ENCODE results near the gene SESTD1.

The SESTD1 gene

GRCh38 chr2:179277429-179278196 lies 13.0 kb upstream of the SESTD1 start:
- no peak for DNase-seq (ENCODE audit: low spot score)
- TF ChIP-seq, protein P1, sequence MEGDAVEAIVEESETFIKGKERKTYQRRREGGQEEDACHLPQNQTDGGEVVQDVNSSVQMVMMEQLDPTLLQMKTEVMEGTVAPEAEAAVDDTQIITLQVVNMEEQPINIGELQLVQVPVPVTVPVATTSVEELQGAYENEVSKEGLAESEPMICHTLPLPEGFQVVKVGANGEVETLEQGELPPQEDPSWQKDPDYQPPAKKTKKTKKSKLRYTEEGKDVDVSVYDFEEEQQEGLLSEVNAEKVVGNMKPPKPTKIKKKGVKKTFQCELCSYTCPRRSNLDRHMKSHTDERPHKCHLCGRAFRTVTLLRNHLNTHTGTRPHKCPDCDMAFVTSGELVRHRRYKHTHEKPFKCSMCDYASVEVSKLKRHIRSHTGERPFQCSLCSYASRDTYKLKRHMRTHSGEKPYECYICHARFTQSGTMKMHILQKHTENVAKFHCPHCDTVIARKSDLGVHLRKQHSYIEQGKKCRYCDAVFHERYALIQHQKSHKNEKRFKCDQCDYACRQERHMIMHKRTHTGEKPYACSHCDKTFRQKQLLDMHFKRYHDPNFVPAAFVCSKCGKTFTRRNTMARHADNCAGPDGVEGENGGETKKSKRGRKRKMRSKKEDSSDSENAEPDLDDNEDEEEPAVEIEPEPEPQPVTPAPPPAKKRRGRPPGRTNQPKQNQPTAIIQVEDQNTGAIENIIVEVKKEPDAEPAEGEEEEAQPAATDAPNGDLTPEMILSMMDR (conservative IDR thresholded peaks at IDR 0.05; ENCODE audit: low read depth): no peak
- CTCF ChIA-PET: interaction anchor here (0.7 kb wide), 1 partner anchor 45 kb away, joined by 5 read pairs; no protein-coding TSS in a partner anchor
- no peak overlapping the region for H3K27ac ChIP-seq
- POLR2A ChIA-PET (ENCODE audit: low non-redundant PET): no interaction called here

DNA sequence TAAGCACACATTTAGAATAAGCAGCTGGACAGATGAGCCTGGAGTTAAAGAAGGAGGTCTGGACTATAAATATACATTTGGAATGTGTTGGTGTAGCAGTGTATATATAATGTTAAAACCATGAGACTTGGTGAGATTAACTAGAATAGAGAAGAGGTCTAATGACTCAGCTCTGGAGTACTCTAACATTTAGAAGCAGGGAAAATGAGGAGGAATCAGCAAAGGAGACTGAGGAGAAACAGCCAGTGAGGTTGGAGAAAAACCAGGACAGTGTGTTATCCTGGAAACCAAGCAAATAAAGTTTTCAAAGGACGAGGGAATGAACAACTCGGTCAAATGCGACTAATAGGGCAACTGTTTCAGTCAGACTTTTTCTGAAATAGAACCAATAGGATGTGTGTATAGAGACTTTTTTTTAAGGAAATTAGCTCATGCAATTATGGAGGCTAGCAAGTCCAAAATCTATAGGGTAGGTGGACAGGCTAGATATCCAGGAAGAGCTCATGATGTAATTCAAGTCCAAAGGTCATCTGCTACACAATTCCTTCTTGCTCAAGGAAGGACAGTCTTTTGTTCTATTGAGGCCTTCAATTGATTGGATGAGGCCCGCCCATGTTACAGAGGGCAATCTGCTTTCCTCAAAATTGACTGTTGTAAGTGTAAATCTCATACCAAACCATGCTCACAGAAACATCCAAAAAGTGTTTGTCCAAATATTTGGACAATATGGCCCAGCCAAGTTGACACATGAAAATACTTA lies 10.8 kb upstream of the SESTD1 start:
- CTCF ChIA-PET: no interaction called here
- TF ChIP-seq, protein P1 (conservative IDR thresholded peaks at IDR 0.05; ENCODE audit: low read depth): no peak
- no peak for DNase-seq (ENCODE audit: low spot score)
- POLR2A ChIA-PET (ENCODE audit: low non-redundant PET): interaction anchor here (0.5 kb wide), 1 partner anchor 172 kb away, joined by 3 read pairs; no protein-coding TSS in a partner anchor
- no peak overlapping the region for H3K27ac ChIP-seq

DNA sequence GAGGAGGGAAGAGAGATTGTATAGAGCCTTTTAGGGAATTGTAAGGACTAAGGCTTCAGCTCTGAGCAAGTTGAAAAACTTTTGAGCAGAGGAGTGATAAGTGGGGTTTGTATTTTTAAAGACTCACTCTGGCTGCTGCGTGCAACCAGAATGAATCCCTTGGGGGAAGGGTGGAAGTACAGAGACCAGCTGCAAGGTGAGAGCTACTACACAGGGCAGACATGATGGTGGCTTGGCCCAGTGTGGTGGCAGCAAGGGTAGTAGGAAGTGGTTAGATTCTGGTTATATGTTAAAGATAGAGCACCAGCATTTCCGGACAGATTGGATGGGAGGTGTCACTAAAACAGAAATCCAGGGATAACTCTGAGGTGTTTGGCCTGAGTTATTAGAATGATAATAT lies 10.1 kb upstream of the SESTD1 start:
- no peak overlapping the region for H3K27ac ChIP-seq
- DNase-seq (ENCODE audit: low spot score): no peak
- CTCF ChIA-PET: no interaction called here
- TF ChIP-seq, protein P1 (conservative IDR thresholded peaks at IDR 0.05; ENCODE audit: low read depth): no peak
- POLR2A ChIA-PET (ENCODE audit: low non-redundant PET): no interaction called here

- no peak overlapping the region for H3K27ac ChIP-seq
- POLR2A ChIA-PET (ENCODE audit: low non-redundant PET): no interaction called here
- TF ChIP-seq, protein P1 (conservative IDR thresholded peaks at IDR 0.05; ENCODE audit: low read depth): no peak
- no peak for DNase-seq (ENCODE audit: low spot score)
- CTCF ChIA-PET: no interaction called here
These were observed 8.9 kb upstream of the SESTD1 start for GRCh38 chr2:179273461-179273962.

GRCh38 chr2:179272406-179273192 lies 8.0 kb upstream of the SESTD1 start:
- ChIA-PET CTCF (interaction anchor here (0.6 to 0.7 kb wide), 2 partner anchors 16 to 804 kb away, joined by 3 to 4 read pairs; no protein-coding TSS in a partner anchor), POLR2A (ENCODE audit: low non-redundant PET) (no interaction called here)
- no peak overlapping the region for H3K27ac ChIP-seq
- TF ChIP-seq, protein P1 (conservative IDR thresholded peaks at IDR 0.05; ENCODE audit: low read depth): no peak
- no peak for DNase-seq (ENCODE audit: low spot score)

- DNase-seq (ENCODE audit: low spot score): no peak
- CTCF ChIA-PET: no interaction called here
- no peak overlapping the region for H3K27ac ChIP-seq
- TF ChIP-seq, protein P1 (conservative IDR thresholded peaks at IDR 0.05; ENCODE audit: low read depth): no peak
- POLR2A ChIA-PET (ENCODE audit: low non-redundant PET): no interaction called here
These were observed 6.1 kb upstream of the SESTD1 start for GRCh38 chr2:179270689-179271088.

Measured in RWPE1 (cell line).